HCT116 (cell line): ENCODE results near the gene CFL1.

Source experiments
- ATF3 ChIP-seq: IDR thresholded peaks from 2 replicates; pipeline ENCODE4 v1.6.1; 2012
- CTCF ChIP-seq, 3 experiments: fragments of 200-600 bp in 1 of 3; sonication (generic) in 1 of 3; IDR thresholded peaks in 2 of 3; conservative IDR thresholded peaks in 1 of 3; 2 replicates each; pipeline ENCODE4 v1.5.1; 2012 to 2017; ENCODE audit warnings: low read depth in 2 of 3, low read length in 2 of 3, antibody characterized with exemption in 1 of 3, borderline replicate concordance in 1 of 3, control low read depth in 1 of 3, mild to moderate bottlenecking in 1 of 3, mixed read lengths in 1 of 3, mixed run types in 1 of 3, moderate library complexity in 1 of 3; ENCODE audit not compliant: insufficient read depth in 1 of 3

DNA sequence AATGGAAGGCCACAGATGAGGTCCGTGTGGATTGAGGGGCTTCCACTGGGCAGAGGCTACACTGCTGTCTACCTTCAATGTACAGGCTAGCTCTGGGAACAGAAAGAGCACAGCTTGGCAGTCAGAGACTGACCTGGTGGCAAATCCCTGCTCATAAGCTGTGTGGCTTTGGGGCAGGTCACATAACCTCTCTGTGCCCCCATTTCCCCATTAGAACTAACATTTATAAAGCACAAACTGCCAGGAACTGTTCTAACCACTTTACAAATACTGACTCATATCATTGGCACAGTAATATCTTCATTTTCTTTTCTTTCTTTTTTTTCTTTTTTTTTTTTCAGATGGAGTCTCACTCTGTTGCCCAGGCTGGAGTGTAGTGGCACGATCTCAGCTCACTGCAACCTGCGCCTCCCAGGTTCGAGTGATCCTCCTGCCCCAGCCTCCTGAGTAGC, 39.1 kb upstream of the CFL1 start:
- TF ChIP-seq CTCF (IDR thresholded peaks at IDR 0.05 in 2 of 3, conservative IDR thresholded peaks at IDR 0.05 in 1 of 3; ENCODE audit: borderline replicate concordance in 1 of 3, insufficient read depth in 1 of 3, low read depth in 2 of 3, low read length in 2 of 3) (no peak), ATF3 (no peak)
